ENCODE results near the gene LAMTOR3.

LAMTOR3 gene

GRCh38 chr4:99853999-99854398, 40.2 kb downstream of the LAMTOR3 start:
- no peak for DNase-seq
- Histone ChIP-seq H3K4me3 (ENCODE audit: low read depth, low read length) (no peak overlapping the region), H3K27ac (no peak overlapping the region), H3K27me3 (ENCODE audit: insufficient read depth, low read depth, severe bottlenecking) (no peaks in the 10 kb centered on the region), H3K9me3 (ENCODE audit: severe bottlenecking) (no peaks in the 10 kb centered on the region), H3K36me3 (no peaks in the 10 kb centered on the region)
- TF ChIP-seq CTCF (IDR thresholded peaks at IDR 0.05; ENCODE audit: low read depth, low read length) = no peak

- TF ChIP-seq CTCF (IDR thresholded peaks at IDR 0.05; ENCODE audit: low read depth, low read length) = no peak
- no peaks in the 10 kb centered on the region for H3K36me3 ChIP-seq
- no peak for DNase-seq
- no peak overlapping the region for H3K27ac ChIP-seq
- no peaks in the 10 kb centered on the region for H3K9me3 ChIP-seq (ENCODE audit: severe bottlenecking)
- H3K27me3 ChIP-seq (ENCODE audit: insufficient read depth, low read depth, severe bottlenecking) = no peaks in the 10 kb centered on the region
- no peak overlapping the region for H3K4me3 ChIP-seq (ENCODE audit: low read depth, low read length)
These were observed 41.0 kb downstream of the LAMTOR3 start for GRCh38 chr4:99853190-99853589.

DNA sequence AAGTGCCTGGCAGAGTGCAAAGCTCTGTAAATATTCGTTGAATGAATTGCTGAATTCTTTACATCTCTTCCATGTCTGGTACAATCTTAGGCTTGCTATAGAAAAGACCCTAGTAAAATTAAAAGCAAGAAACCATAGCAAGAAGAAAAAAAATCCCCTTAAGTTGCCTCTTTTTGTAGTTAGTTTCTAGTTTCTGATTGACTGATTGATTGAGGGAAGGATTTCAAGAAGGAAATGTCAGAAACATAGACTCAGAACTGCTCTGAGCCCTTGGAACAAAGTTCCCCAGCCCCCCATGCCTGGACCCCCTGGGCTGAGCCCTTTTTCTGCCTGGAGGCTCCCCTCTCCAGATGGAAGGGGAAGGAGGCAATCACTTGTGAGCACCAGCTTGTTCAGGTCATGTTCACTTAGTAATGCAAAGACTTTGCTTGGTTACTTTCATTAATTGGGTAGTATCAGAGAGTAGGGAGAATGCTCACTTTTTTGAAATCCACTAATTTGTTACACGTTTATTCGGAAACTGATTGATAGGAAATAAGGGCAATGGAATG, 42.0 kb downstream of the LAMTOR3 start:
- DNase-seq = no peak
- Histone ChIP-seq H3K27ac (no peak overlapping the region), H3K9me3 (ENCODE audit: severe bottlenecking) (no peaks in the 10 kb centered on the region), H3K4me3 (ENCODE audit: low read depth, low read length) (no peak overlapping the region), H3K27me3 (ENCODE audit: insufficient read depth, low read depth, severe bottlenecking) (no peaks in the 10 kb centered on the region), H3K36me3 (no peaks in the 10 kb centered on the region)
- no peak for TF ChIP-seq CTCF (IDR thresholded peaks at IDR 0.05; ENCODE audit: low read depth, low read length)

DNA sequence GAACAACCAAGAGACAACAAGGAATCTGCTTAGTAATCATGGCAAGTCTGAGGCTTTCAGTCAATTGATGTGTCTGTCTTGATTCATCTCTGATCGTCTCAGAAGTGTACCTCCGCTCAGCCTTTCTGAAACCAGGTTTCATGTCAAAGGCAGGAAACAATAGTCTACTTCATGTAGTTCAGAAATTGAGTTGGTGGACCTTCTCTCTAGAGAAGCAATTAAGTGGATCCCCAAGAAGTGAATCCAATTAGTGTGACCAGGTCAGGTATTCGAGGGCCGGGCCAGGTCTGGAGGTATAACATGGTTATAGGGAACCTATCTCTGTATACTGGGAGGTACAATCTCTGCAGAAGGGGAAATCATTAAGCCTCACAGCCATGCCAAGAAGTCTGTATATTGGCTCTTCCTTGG, 45.6 kb downstream of the LAMTOR3 start:
- no peaks in the 10 kb centered on the region for H3K9me3 ChIP-seq (ENCODE audit: severe bottlenecking)
- TF ChIP-seq CTCF (IDR thresholded peaks at IDR 0.05; ENCODE audit: low read depth, low read length) = no peak
- H3K27me3 ChIP-seq (ENCODE audit: insufficient read depth, low read depth, severe bottlenecking) = no peaks in the 10 kb centered on the region
- no peak for DNase-seq
- no peaks in the 10 kb centered on the region for H3K36me3 ChIP-seq
- no peak overlapping the region for H3K27ac ChIP-seq
- H3K4me3 ChIP-seq (ENCODE audit: low read depth, low read length) = no peak overlapping the region

DNA sequence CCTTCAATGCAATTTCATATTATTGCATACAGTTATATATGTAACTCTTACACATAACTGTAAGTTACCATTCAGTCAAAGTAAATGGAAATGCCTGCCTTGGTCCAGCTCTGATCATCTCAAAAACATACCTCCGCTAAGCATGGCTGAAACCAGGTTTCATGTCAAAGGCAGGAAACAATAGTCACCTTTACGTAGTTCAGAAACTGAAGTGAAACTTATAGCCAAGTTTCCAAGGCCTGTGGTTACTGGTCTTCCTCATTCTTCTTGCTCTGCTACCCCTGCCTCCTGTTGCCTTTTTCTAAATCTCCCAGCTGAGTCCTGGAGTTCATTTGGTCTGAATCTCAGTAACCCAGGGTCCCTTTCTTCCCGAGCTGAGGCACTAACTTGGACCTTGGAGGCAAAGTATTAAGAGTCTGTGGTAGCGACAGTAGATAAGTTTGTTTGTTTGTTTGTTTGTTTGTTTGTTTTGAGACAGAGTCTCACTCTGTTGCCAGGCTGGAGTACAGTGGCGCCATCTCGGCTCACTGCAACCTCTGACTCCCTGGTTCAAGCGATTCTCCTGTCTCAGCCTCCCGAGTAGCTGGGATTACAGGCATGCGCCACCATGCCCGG, 46.8 kb downstream of the LAMTOR3 start:
- H3K4me3 ChIP-seq (ENCODE audit: low read depth, low read length) = no peak overlapping the region
- TF ChIP-seq CTCF (IDR thresholded peaks at IDR 0.05; ENCODE audit: low read depth, low read length) = no peak
- H3K36me3 ChIP-seq = no peaks in the 10 kb centered on the region
- no peaks in the 10 kb centered on the region for H3K9me3 ChIP-seq (ENCODE audit: severe bottlenecking)
- H3K27me3 ChIP-seq (ENCODE audit: insufficient read depth, low read depth, severe bottlenecking) = no peaks in the 10 kb centered on the region
- no peak for DNase-seq
- no peak overlapping the region for H3K27ac ChIP-seq

- Histone ChIP-seq H3K4me3 (ENCODE audit: low read depth, low read length) (no peak overlapping the region), H3K27ac (no peak overlapping the region)
- DNase-seq = no peak
These were observed 47.3 kb downstream of the LAMTOR3 start for GRCh38 chr4:99846891-99847290.

More at GRCh38 chr4:99846891-99847290, 47.3 kb downstream of the LAMTOR3 start:
- Histone ChIP-seq H3K27me3 (ENCODE audit: insufficient read depth, low read depth, severe bottlenecking) (no peaks in the 10 kb centered on the region), H3K9me3 (ENCODE audit: severe bottlenecking) (no peaks in the 10 kb centered on the region), H3K36me3 (no peaks in the 10 kb centered on the region)
- TF ChIP-seq CTCF (IDR thresholded peaks at IDR 0.05; ENCODE audit: low read depth, low read length) = no peak

Measured in WERI-Rb-1 (cell line).